Measurements from ENCODE around the gene NVL. TPM values are rescaled to one million over a fixed set of nuclear protein-coding genes. Genes with fewer than 3 reads are reported as not detected.

The NVL gene
- total RNA-seq, 1 experiment from 2014 or later: 21.9 TPM

DNA sequence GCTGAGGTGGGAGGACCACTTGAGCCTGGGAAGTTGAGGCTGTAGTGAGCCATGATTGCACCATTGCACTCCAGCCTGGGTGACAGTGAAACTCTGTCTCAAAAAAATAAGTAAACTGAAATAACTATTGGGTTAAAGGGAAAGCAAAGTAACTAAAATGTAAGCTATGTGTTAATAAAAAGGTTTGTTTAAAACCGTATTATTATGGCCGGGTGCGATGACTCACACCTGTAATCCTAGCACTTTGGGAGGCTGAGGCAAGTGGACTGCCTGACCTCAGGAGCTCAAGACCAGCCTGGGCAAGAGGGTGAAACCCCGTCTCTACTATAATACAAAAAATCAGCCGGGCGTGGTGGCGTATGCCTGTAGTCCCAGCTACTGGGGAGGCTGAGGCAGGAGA lies 27.0 kb downstream of the NVL start:
- POLR2A ChIA-PET: no interaction called here
- BruUV-seq (replicated peaks): no TSS peak
- Histone ChIP-seq H3K27ac (ENCODE audit: low read depth, low read length) (no peak overlapping the region), H3K9me2 (ENCODE audit: insufficient read depth) (no peaks in the 10 kb centered on the region), H3K36me3 (ENCODE audit: control insufficient read depth in 1 of 2, insufficient read depth in 2 of 2, low read length in 2 of 2) (peaks cover 27 to 44% of the 10 kb centered on the region in 2 experiments), H3K4me1 (ENCODE audit: control insufficient read depth in 1 of 2, insufficient read depth in 2 of 2, low read length in 2 of 2) (no peaks in the 10 kb centered on the region), H3K4me2 (ENCODE audit: low read length) (no peak overlapping the region), H3K9ac (ENCODE audit: low read length) (no peak overlapping the region), H4K20me1 (ENCODE audit: insufficient read depth) (no peaks in the 10 kb centered on the region), H3K79me2 (ENCODE audit: insufficient read depth, low read length) (no peaks in the 10 kb centered on the region; the same call in 1 of the 2 replicates), H3K4me3 (replicated peaks in 1 of 2; ENCODE audit: low read depth in 1 of 2, low read length in 2 of 2) (no peak overlapping the region), H3K9me3 (ENCODE audit: control insufficient read depth in 1 of 2, insufficient read depth in 1 of 2, low read depth in 1 of 2, low read length in 2 of 2) (no peaks in the 10 kb centered on the region), H2AFZ (ENCODE audit: low read depth, low read length, poor library complexity, severe bottlenecking) (no peak overlapping the region), H3K27me3 (ENCODE audit: insufficient read depth, low read length) (no peaks in the 10 kb centered on the region)
- intact Hi-C loops (cut with micrococcal nuclease): no loop called here
- ATAC-seq (no peak), DNase-seq (ENCODE audit: low read depth, low spot score) (no peak)
- CTCF ChIA-PET: no interaction called here
- RAD21 ChIA-PET (ENCODE audit: low non-redundant PET in 1 of 2, low total read pairs in 2 of 2, uncharacterized antibody in 2 of 2, unreplicated experiment in 2 of 2): no interaction called here
- TF ChIP-seq, protein P1, sequence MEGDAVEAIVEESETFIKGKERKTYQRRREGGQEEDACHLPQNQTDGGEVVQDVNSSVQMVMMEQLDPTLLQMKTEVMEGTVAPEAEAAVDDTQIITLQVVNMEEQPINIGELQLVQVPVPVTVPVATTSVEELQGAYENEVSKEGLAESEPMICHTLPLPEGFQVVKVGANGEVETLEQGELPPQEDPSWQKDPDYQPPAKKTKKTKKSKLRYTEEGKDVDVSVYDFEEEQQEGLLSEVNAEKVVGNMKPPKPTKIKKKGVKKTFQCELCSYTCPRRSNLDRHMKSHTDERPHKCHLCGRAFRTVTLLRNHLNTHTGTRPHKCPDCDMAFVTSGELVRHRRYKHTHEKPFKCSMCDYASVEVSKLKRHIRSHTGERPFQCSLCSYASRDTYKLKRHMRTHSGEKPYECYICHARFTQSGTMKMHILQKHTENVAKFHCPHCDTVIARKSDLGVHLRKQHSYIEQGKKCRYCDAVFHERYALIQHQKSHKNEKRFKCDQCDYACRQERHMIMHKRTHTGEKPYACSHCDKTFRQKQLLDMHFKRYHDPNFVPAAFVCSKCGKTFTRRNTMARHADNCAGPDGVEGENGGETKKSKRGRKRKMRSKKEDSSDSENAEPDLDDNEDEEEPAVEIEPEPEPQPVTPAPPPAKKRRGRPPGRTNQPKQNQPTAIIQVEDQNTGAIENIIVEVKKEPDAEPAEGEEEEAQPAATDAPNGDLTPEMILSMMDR (IDR thresholded peaks at IDR 0.05 in 2 of 3, conservative IDR thresholded peaks at IDR 0.05 in 1 of 3; ENCODE audit: borderline replicate concordance in 1 of 3, insufficient read depth in 1 of 3, low read depth in 2 of 3, low read length in 2 of 3): no peak
- no peak for TF ChIP-seq TCF7L2 (IDR thresholded peaks at IDR 0.05; ENCODE audit: borderline replicate concordance, extremely low read depth, insufficient read depth, insufficient read length)
- TF ChIP-seq SIN3A (IDR thresholded peaks at IDR 0.05; ENCODE audit: low read depth): no peak
- TF ChIP-seq, protein P2, sequence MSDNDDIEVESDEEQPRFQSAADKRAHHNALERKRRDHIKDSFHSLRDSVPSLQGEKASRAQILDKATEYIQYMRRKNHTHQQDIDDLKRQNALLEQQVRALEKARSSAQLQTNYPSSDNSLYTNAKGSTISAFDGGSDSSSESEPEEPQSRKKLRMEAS (IDR thresholded peaks at IDR 0.05): no peak
- TF ChIP-seq POLR2A (IDR thresholded peaks at IDR 0.05; ENCODE audit: borderline replicate concordance, extremely low read depth, insufficient read depth, insufficient read length): no peak
- no peak for TF ChIP-seq EZH2 (IDR thresholded peaks at IDR 0.05)
- no peak for TF ChIP-seq POLR2AphosphoS5 (IDR thresholded peaks at IDR 0.05; ENCODE audit: low read depth, low read length)
- no peak for TF ChIP-seq SRF (IDR thresholded peaks at IDR 0.05; ENCODE audit: low read depth)
- no peak for TF ChIP-seq FOSL1 (IDR thresholded peaks at IDR 0.05; ENCODE audit: low read depth)

DNA sequence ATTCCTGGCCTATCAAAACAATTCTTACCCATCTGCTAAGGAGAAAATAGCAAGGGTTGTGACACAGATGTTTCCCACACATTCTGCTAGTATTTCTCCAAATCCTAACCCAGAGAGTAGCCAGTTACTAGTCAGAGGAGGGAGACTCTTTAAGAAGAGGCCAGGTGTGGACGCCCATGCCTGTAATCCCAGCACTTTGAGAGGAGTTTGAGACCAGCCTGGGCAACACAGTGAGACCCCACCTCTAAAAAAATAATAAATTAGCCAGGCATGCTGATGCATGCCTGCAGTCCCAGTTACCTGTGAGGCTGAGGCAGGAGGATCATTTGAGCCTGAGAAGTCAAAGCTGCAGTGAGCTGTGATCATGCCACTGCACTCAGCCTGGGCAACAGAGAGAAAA lies 28.6 kb downstream of the NVL start:
- Histone ChIP-seq H3K4me2 (ENCODE audit: low read length) (no peak overlapping the region), H3K27ac (ENCODE audit: low read depth, low read length) (no peak overlapping the region), H3K79me2 (ENCODE audit: insufficient read depth, low read length) (no peaks in the 10 kb centered on the region), H2AFZ (ENCODE audit: low read depth, low read length, poor library complexity, severe bottlenecking) (no peak overlapping the region), H3K9me3 (ENCODE audit: control insufficient read depth in 1 of 2, insufficient read depth in 1 of 2, low read depth in 1 of 2, low read length in 2 of 2) (no peaks in the 10 kb centered on the region), H4K20me1 (ENCODE audit: insufficient read depth) (no peaks in the 10 kb centered on the region), H3K36me3 (ENCODE audit: control insufficient read depth in 1 of 2, insufficient read depth in 2 of 2, low read length in 2 of 2) (peaks cover 22 to 31% of the 10 kb centered on the region in 2 experiments; a peak in 3 of 4 replicates), H3K9ac (ENCODE audit: low read length) (no peak overlapping the region), H3K27me3 (ENCODE audit: insufficient read depth, low read length) (no peaks in the 10 kb centered on the region), H3K4me3 (replicated peaks in 1 of 2; ENCODE audit: low read depth in 1 of 2, low read length in 2 of 2) (no peak overlapping the region), H3K9me2 (ENCODE audit: insufficient read depth) (no peaks in the 10 kb centered on the region), H3K4me1 (ENCODE audit: control insufficient read depth in 1 of 2, insufficient read depth in 2 of 2, low read length in 2 of 2) (no peaks in the 10 kb centered on the region)
- RAD21 ChIA-PET (ENCODE audit: low non-redundant PET in 1 of 2, low total read pairs in 2 of 2, uncharacterized antibody in 2 of 2, unreplicated experiment in 2 of 2): no interaction called here
- no peak for DNase-seq (ENCODE audit: low read depth, low spot score)
- intact Hi-C loops (cut with micrococcal nuclease): no loop called here
- CTCF ChIA-PET: no interaction called here
- POLR2A ChIA-PET: no interaction called here
- ATAC-seq: no peak
- no TSS peak for BruUV-seq (replicated peaks)
- TF ChIP-seq EZH2 (IDR thresholded peaks at IDR 0.05) (no peak), ZFX (IDR thresholded peaks at IDR 0.05) (no peak), EGR1 (IDR thresholded peaks at IDR 0.05; ENCODE audit: low read depth) (no peak)
- TF ChIP-seq, protein P3, sequence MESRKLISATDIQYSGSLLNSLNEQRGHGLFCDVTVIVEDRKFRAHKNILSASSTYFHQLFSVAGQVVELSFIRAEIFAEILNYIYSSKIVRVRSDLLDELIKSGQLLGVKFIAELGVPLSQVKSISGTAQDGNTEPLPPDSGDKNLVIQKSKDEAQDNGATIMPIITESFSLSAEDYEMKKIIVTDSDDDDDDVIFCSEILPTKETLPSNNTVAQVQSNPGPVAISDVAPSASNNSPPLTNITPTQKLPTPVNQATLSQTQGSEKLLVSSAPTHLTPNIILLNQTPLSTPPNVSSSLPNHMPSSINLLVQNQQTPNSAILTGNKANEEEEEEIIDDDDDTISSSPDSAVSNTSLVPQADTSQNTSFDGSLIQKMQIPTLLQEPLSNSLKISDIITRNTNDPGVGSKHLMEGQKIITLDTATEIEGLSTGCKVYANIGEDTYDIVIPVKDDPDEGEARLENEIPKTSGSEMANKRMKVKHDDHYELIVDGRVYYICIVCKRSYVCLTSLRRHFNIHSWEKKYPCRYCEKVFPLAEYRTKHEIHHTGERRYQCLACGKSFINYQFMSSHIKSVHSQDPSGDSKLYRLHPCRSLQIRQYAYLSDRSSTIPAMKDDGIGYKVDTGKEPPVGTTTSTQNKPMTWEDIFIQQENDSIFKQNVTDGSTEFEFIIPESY (IDR thresholded peaks at IDR 0.05; ENCODE audit: extremely low read depth, insufficient replicate concordance, low read length): no peak
- TF ChIP-seq, protein P4, sequence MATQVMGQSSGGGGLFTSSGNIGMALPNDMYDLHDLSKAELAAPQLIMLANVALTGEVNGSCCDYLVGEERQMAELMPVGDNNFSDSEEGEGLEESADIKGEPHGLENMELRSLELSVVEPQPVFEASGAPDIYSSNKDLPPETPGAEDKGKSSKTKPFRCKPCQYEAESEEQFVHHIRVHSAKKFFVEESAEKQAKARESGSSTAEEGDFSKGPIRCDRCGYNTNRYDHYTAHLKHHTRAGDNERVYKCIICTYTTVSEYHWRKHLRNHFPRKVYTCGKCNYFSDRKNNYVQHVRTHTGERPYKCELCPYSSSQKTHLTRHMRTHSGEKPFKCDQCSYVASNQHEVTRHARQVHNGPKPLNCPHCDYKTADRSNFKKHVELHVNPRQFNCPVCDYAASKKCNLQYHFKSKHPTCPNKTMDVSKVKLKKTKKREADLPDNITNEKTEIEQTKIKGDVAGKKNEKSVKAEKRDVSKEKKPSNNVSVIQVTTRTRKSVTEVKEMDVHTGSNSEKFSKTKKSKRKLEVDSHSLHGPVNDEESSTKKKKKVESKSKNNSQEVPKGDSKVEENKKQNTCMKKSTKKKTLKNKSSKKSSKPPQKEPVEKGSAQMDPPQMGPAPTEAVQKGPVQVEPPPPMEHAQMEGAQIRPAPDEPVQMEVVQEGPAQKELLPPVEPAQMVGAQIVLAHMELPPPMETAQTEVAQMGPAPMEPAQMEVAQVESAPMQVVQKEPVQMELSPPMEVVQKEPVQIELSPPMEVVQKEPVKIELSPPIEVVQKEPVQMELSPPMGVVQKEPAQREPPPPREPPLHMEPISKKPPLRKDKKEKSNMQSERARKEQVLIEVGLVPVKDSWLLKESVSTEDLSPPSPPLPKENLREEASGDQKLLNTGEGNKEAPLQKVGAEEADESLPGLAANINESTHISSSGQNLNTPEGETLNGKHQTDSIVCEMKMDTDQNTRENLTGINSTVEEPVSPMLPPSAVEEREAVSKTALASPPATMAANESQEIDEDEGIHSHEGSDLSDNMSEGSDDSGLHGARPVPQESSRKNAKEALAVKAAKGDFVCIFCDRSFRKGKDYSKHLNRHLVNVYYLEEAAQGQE (IDR thresholded peaks at IDR 0.05; ENCODE audit: low read depth): no peak
- TF ChIP-seq, protein P5, sequence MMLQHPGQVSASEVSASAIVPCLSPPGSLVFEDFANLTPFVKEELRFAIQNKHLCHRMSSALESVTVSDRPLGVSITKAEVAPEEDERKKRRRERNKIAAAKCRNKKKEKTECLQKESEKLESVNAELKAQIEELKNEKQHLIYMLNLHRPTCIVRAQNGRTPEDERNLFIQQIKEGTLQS (IDR thresholded peaks at IDR 0.05): no peak

Measured in HCT116 (cell line).